ENCODE results near the gene PHEX.

Gene PHEX

GRCh38 chrX:22056235-22056634, 24.1 kb downstream of the PHEX start:
- H3K27ac ChIP-seq: no peak overlapping the region
- TF ChIP-seq, protein P1, sequence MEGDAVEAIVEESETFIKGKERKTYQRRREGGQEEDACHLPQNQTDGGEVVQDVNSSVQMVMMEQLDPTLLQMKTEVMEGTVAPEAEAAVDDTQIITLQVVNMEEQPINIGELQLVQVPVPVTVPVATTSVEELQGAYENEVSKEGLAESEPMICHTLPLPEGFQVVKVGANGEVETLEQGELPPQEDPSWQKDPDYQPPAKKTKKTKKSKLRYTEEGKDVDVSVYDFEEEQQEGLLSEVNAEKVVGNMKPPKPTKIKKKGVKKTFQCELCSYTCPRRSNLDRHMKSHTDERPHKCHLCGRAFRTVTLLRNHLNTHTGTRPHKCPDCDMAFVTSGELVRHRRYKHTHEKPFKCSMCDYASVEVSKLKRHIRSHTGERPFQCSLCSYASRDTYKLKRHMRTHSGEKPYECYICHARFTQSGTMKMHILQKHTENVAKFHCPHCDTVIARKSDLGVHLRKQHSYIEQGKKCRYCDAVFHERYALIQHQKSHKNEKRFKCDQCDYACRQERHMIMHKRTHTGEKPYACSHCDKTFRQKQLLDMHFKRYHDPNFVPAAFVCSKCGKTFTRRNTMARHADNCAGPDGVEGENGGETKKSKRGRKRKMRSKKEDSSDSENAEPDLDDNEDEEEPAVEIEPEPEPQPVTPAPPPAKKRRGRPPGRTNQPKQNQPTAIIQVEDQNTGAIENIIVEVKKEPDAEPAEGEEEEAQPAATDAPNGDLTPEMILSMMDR (IDR thresholded peaks at IDR 0.05): no peak
- TF ChIP-seq ZFX (IDR thresholded peaks at IDR 0.05; ENCODE audit: borderline replicate concordance): no peak

GRCh38 chrX:22057667-22058066, 25.5 kb downstream of the PHEX start:
- TF ChIP-seq, protein P1 (IDR thresholded peaks at IDR 0.05): no peak
- no peak for TF ChIP-seq ZFX (IDR thresholded peaks at IDR 0.05; ENCODE audit: borderline replicate concordance)
- no peak overlapping the region for H3K27ac ChIP-seq

DNA sequence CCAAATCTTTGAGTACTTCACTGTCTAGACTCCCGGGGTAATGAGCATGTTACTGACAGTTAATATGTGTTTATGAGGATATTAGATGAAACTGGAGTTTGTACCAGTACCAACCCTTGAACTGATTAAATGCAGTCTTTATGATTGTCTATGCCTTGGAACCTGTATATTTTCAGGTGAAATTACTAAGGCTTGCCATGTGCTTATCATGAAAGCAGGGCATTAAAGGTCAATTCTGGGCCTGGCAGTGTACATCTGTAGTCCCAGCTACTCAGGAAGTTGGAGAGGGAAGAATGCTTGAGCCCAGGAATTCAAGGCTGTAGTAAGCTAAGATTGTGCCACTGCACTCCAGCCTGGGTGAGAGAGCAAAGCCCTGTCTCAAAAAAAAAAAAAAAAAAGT, 27.6 kb downstream of the PHEX start:
- TF ChIP-seq ZFX (IDR thresholded peaks at IDR 0.05; ENCODE audit: borderline replicate concordance): no peak
- TF ChIP-seq, protein P1 (IDR thresholded peaks at IDR 0.05): no peak
- no peak overlapping the region for H3K27ac ChIP-seq

DNA sequence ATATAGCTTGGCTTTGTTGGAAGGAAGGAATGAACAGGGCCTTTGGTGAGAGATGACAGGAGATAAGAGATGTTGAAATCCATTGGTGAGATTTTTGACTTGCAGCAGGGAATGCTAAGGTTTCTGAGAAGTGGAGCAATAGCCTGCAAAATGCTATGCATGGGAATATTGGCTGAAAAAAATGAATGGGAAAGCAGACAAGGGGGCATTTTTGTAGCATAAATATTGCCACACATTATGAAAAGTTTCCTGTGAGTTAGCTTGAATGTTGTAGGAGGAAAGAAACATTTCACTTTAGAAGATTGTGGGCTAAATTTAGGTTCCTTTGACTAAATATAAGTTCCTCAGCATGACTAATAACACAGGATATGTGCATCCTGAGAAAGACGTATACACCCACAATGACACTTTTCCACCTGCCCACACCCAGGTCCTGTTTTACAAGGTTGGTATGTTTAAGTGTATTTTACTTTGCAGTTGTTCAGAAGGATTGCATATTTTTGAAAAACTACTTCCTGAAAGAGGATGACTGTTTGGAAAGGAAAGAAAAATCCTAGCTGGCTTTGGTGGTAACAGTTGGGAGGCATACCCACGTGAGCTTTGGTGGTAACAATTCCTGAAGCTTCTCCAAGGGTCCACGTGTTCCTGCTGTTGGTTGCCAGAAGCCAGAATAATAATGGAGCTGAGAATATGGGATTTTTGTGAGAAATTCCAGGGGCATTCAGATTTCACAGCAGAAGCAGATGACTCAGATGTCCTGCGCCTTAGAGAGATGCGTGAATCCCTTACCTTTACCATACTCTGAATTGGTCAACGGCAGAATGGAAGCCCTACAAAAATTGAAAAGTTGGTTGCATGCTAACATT, 28.5 kb downstream of the PHEX start:
- H3K27ac ChIP-seq: no peak overlapping the region
- TF ChIP-seq, protein P1 (IDR thresholded peaks at IDR 0.05): no peak
- no peak for TF ChIP-seq ZFX (IDR thresholded peaks at IDR 0.05; ENCODE audit: borderline replicate concordance)

GRCh38 chrX:22063284-22063683, 31.2 kb downstream of the PHEX start:
- TF ChIP-seq, protein P1 (IDR thresholded peaks at IDR 0.05): no peak
- no peak for TF ChIP-seq ZFX (IDR thresholded peaks at IDR 0.05; ENCODE audit: borderline replicate concordance)
- H3K27ac ChIP-seq: no peak overlapping the region

DNA sequence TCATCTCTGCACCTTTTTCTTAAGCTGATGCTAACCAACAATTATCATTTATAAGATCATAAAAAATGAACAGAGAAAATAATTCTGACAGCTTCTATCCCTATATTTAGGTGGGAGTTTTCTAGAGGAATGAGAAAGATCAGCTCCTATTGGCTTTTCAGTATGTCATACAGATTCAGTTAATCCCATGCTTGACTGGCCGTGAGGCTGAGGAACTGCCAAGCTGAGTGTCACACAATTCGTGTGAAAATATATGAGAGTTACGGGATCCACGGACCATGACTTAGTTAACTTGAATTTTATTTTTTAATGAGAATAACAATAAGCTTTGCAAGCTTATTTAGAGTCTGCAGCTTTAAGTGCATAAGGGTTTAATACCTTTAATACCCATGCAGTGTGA, 37.5 kb downstream of the PHEX start:
- TF ChIP-seq, protein P1 (IDR thresholded peaks at IDR 0.05): no peak
- no peak for TF ChIP-seq ZFX (IDR thresholded peaks at IDR 0.05; ENCODE audit: borderline replicate concordance)
- H3K27ac ChIP-seq: no peak overlapping the region

DNA sequence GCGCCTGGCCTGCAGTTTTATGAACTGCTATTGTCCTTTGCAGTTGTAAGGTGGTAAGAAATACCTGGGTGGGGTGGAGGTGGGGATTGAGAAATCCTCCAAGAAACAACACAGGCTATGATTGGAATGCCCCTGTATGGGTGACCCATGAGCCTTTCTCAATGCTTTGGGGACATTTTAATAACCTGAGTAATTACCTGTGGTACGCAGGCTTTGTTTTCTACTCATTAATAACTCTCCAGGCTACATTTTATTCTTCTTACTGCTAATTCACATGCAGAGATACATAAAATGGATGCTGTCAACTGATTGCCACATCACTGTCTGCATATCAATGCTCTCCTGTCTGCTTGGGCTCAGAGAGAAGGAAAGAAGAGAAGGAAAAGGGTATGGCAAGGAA, 41.8 kb downstream of the PHEX start:
- TF ChIP-seq, protein P1 (IDR thresholded peaks at IDR 0.05): no peak
- no peak for TF ChIP-seq ZFX (IDR thresholded peaks at IDR 0.05; ENCODE audit: borderline replicate concordance)
- no peak overlapping the region for H3K27ac ChIP-seq
